GM19099 (cell line): ENCODE data around the gene C11orf65.

ENCODE experiments used
- POLR2A ChIP-seq: IDR thresholded peaks from 3 replicates; pipeline ENCODE4 v1.6.1; 2011; ENCODE audit warnings: low read depth; ENCODE audit not compliant: insufficient read length; ENCODE audit errors: extremely low read depth

The C11orf65 gene

GRCh38 chr11:108338750-108339149 lies 128.6 kb downstream of the C11orf65 start:
- TF ChIP-seq POLR2A: no peak

- no peak for TF ChIP-seq POLR2A
These were observed 133.9 kb downstream of the C11orf65 start for GRCh38 chr11:108333403-108333899.
